Neural progenitor cell (in vitro differentiated cells): ENCODE results near the gene TLK1. TPM values are rescaled to one million over a fixed set of nuclear protein-coding genes. Genes with fewer than 3 reads are reported as not detected.
A peak's percentile ranks its signal among the peaks of the same experiment; 100 is the strongest.

Experiments
- DNase-seq: peaks from one replicate; pipeline ENCODE4 v3.0.0-alpha.2; 2016; ENCODE audit warnings: low spot score
- H2AFZ ChIP-seq: fragments of 200-600 bp; sonication (generic); replicated peaks from 2 replicates; pipeline ENCODE4 v1.6.1; 2016; ENCODE audit warnings: antibody characterized with exemption
- H3F3A ChIP-seq: fragments of 200-600 bp; sonication (generic); 2 replicates; pipeline ENCODE4 v1.6.1; 2016; ENCODE audit warnings: antibody characterized with exemption, low read depth
- H3K27ac ChIP-seq: fragments of 200-600 bp; sonication (generic); 2 replicates; pipeline ENCODE4 v1.5.1; 2016; ENCODE audit warnings: mild to moderate bottlenecking
- H3K27me3 ChIP-seq: fragments of 200-600 bp; sonication (generic); 2 replicates; pipeline ENCODE4 v1.6.1; 2016; ENCODE audit warnings: mild to moderate bottlenecking, moderate library complexity
- H3K36me3 ChIP-seq: fragments of 200-600 bp; sonication (generic); 2 replicates; pipeline ENCODE4 v1.5.1; 2016
- H3K4me1 ChIP-seq: fragments of 200-600 bp; sonication (generic); 2 replicates; pipeline ENCODE4 v1.6.1; 2016; ENCODE audit warnings: mixed run types
- H3K4me2 ChIP-seq: fragments of 200-600 bp; sonication (generic); 2 replicates; pipeline ENCODE4 v1.6.1; 2016
- H3K4me3 ChIP-seq: fragments of 200-600 bp; sonication (generic); 2 replicates; pipeline ENCODE4 v1.5.1; 2016
- H3K79me2 ChIP-seq: fragments of 200-600 bp; sonication (generic); 2 replicates; pipeline ENCODE4 v1.6.1; 2016; ENCODE audit warnings: low read depth
- H3K9ac ChIP-seq: fragments of 200-600 bp; sonication (generic); 2 replicates; pipeline ENCODE4 v1.6.1; 2016
- H3K9me3 ChIP-seq: fragments of 200-600 bp; sonication (generic); 2 replicates; pipeline ENCODE4 v1.5.1; 2016; ENCODE audit warnings: low read depth
- H4K20me1 ChIP-seq: fragments of 200-600 bp; sonication (generic); 2 replicates; pipeline ENCODE4 v1.6.1; 2016; ENCODE audit warnings: low read depth
- H3K27ac Mint-ChIP-seq: 3 replicates; pipeline ENCODE4 v1.8.0; 2021; ENCODE audit warnings: mixed read lengths
- H3K27me3 Mint-ChIP-seq: 2 replicates; pipeline ENCODE4 v1.8.0; 2022; ENCODE audit warnings: low read depth, mild to moderate bottlenecking, inconsistent platforms, moderate library complexity, mixed read lengths; ENCODE audit not compliant: insufficient read depth
- H3K36me3 Mint-ChIP-seq: 3 replicates; pipeline ENCODE4 v1.8.0; 2021; ENCODE audit warnings: mixed read lengths
- H3K4me1 Mint-ChIP-seq: 3 replicates; pipeline ENCODE4 v1.8.0; 2021; ENCODE audit warnings: mixed read lengths
- H3K4me3 Mint-ChIP-seq: 3 replicates; pipeline ENCODE4 v1.8.0; 2021; ENCODE audit warnings: mild to moderate bottlenecking, moderate library complexity, mixed read lengths
- H3K9me3 Mint-ChIP-seq: 3 replicates; pipeline ENCODE4 v1.8.0; 2020; ENCODE audit warnings: mixed read lengths
- CTCF ChIP-seq: fragments of 200-600 bp; sonication (generic); IDR thresholded peaks from 2 replicates; pipeline ENCODE4 v1.5.1; 2017; ENCODE audit warnings: antibody characterized with exemption, mild to moderate bottlenecking
- EZH2 ChIP-seq: fragments of 200-600 bp; sonication (generic); IDR thresholded peaks from 2 replicates; pipeline ENCODE4 v1.6.1; 2017; ENCODE audit warnings: antibody characterized with exemption, mild to moderate bottlenecking, moderate library complexity
- EZH2phosphoT487 ChIP-seq: fragments of 200-600 bp; sonication (generic); IDR thresholded peaks from 2 replicates; pipeline ENCODE4 v1.6.1; 2017; ENCODE audit warnings: antibody characterized with exemption
- total RNA-seq: library from RNA; depleted of rRNA; stranded (reverse); fragments of >200 nt; gene quantifications from 2 replicates; pipeline ENCODE4 v1.2.3, GENCODE V29; 2015; ENCODE audit warnings: low replicate concordance

Gene TLK1
- total RNA-seq, 1 donor from 2014 or later, result 31.1 TPM

- H3K4me3 Mint-ChIP-seq, result no peak overlapping the region
- H3K9ac ChIP-seq, result no peak overlapping the region
- no peak overlapping the region for H3K27ac Mint-ChIP-seq
- no peak overlapping the region for H3K4me3 ChIP-seq
- H3F3A ChIP-seq, result peaks cover 24% of the 10 kb centered on the region
- H3K9me3 ChIP-seq, result no peaks in the 10 kb centered on the region
- peaks cover 20% of the 10 kb centered on the region for H3K9me3 Mint-ChIP-seq
- no peaks in the 10 kb centered on the region for H3K4me1 Mint-ChIP-seq
- no peaks in the 10 kb centered on the region for H3K36me3 ChIP-seq
- no peak overlapping the region for H3K4me2 ChIP-seq
- no peak overlapping the region for H2AFZ ChIP-seq
- no peak for DNase-seq
- peaks cover 57% of the 10 kb centered on the region for H4K20me1 ChIP-seq
- H3K36me3 Mint-ChIP-seq, result peaks cover 32% of the 10 kb centered on the region
- peak overlapping the region; percentile 39 for H3K27ac ChIP-seq
- no peaks in the 10 kb centered on the region for H3K27me3 Mint-ChIP-seq
- H3K79me2 ChIP-seq, result peaks cover 100% of the 10 kb centered on the region
- H3K27me3 ChIP-seq, result no peaks in the 10 kb centered on the region
- H3K4me1 ChIP-seq, result peaks cover 9% of the 10 kb centered on the region
- TF ChIP-seq CTCF (no peak), EZH2phosphoT487 (no peak), EZH2 (no peak)
Measured at GRCh38 chr2:171146633-171147032, 14.1 kb downstream of the TLK1 start.

GRCh38 chr2:171146071-171146470 is 14.6 kb downstream of the TLK1 start:
- H3K36me3 ChIP-seq, result no peaks in the 10 kb centered on the region
- no peak overlapping the region for H3K27ac ChIP-seq
- peaks cover 100% of the 10 kb centered on the region for H3K79me2 ChIP-seq
- no peaks in the 10 kb centered on the region for H3K9me3 ChIP-seq
- Mint-ChIP-seq H3K36me3 (peaks cover 36% of the 10 kb centered on the region), H3K27ac (no peak overlapping the region), H3K4me1 (no peaks in the 10 kb centered on the region), H3K27me3 (no peaks in the 10 kb centered on the region), H3K9me3 (peaks cover 20% of the 10 kb centered on the region), H3K4me3 (no peak overlapping the region)
- no peaks in the 10 kb centered on the region for H3K27me3 ChIP-seq
- H4K20me1 ChIP-seq, result peaks cover 61% of the 10 kb centered on the region
- H3K4me3 ChIP-seq, result no peak overlapping the region
- TF ChIP-seq EZH2, result no peak
- TF ChIP-seq CTCF, result no peak
- TF ChIP-seq EZH2phosphoT487, result no peak
- no peak for DNase-seq
- no peak overlapping the region for H3K4me2 ChIP-seq
- peaks cover 12% of the 10 kb centered on the region for H3K4me1 ChIP-seq
- no peak overlapping the region for H3K9ac ChIP-seq
- no peak overlapping the region for H2AFZ ChIP-seq
- peaks cover 24% of the 10 kb centered on the region for H3F3A ChIP-seq

GRCh38 chr2:171143670-171144062 is 17.0 kb downstream of the TLK1 start:
- Histone ChIP-seq H3K4me2 (no peak overlapping the region), H4K20me1 (peaks cover 57% of the 10 kb centered on the region), H2AFZ (no peak overlapping the region), H3K9ac (no peak overlapping the region), H3F3A (peaks cover 23% of the 10 kb centered on the region), H3K36me3 (no peaks in the 10 kb centered on the region), H3K27ac (no peak overlapping the region), H3K4me1 (peaks cover 24% of the 10 kb centered on the region), H3K4me3 (no peak overlapping the region), H3K79me2 (peaks cover 100% of the 10 kb centered on the region), H3K9me3 (no peaks in the 10 kb centered on the region), H3K27me3 (no peaks in the 10 kb centered on the region)
- Mint-ChIP-seq H3K27me3 (no peaks in the 10 kb centered on the region), H3K9me3 (peaks cover 18% of the 10 kb centered on the region), H3K36me3 (peaks cover 39% of the 10 kb centered on the region), H3K4me3 (no peak overlapping the region), H3K4me1 (no peaks in the 10 kb centered on the region), H3K27ac (no peak overlapping the region)
- TF ChIP-seq CTCF (no peak), EZH2 (no peak), EZH2phosphoT487 (no peak)
- DNase-seq, result no peak
